ENCODE results near the gene ALS2CL. TPM values are rescaled to one million over a fixed set of nuclear protein-coding genes. Genes with fewer than 3 reads are reported as not detected.
"Not testable (repeated sequence)": the region's sequence is repeated elsewhere in the genome, so short reads cannot be mapped to it uniquely, and the experiment has no call there.

Gene ALS2CL
- total RNA-seq, 2 experiments from 2014 or later = 3.6 to 4.5 TPM

DNA sequence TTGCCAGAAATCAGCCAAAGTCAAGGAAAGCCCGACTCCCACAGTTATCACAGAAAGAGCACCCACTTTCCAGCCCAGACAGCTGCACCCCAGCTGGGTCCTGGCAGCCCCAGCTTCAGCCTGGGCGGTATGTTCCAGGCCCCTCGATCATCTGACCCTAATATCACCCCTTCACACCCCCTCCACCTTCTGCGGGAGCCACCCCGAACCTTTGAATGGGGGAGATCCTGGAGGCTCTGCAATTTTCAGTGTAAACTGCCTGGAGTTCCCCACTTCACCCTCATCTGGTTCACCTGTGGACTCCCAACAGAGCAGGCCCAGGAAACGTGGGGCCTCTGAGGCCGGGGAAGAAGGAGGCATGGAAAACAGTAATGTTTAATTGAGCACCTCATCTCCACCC, 18.3 kb upstream of the ALS2CL start:
- H3K4me3 Mint-ChIP-seq = no peak overlapping the region
- H3K4me1 Mint-ChIP-seq = no peaks in the 10 kb centered on the region
- no peak for ATAC-seq (ENCODE audit: low read depth)
- no peaks in the 10 kb centered on the region for H3K9me3 Mint-ChIP-seq
- POLR2A ChIA-PET = no interaction called here
- no peak overlapping the region for H3K27ac Mint-ChIP-seq
- DNase-seq = no peak
- no peaks in the 10 kb centered on the region for H3K36me3 Mint-ChIP-seq
- peaks cover 5% of the 10 kb centered on the region for H3K27me3 Mint-ChIP-seq

DNA sequence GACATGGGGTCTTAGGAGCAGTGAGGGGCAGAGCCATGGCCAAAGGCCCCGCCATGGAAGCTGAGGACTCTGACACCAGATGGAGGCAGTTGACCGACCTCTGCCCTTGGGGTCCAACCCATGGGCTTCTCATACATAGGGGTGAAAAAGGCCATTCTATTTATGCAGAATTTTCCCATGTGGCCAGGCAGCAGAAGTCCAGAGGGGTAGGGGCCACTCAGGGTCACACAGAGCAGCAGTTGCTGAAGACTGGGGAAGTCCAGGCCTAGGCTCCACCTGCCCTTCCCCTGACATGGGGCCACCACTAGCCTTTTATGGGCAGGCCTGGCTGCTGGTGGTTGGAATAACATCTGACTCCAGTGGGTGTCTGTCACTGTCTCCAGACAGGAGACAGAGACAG, 17.8 kb upstream of the ALS2CL start:
- no peak for ATAC-seq (ENCODE audit: low read depth)
- no peak overlapping the region for H3K4me3 Mint-ChIP-seq
- DNase-seq = no peak
- H3K36me3 Mint-ChIP-seq = no peaks in the 10 kb centered on the region
- peaks cover 3% of the 10 kb centered on the region for H3K27me3 Mint-ChIP-seq
- H3K9me3 Mint-ChIP-seq = no peaks in the 10 kb centered on the region
- POLR2A ChIA-PET = no interaction called here
- H3K27ac Mint-ChIP-seq = no peak overlapping the region
- no peaks in the 10 kb centered on the region for H3K4me1 Mint-ChIP-seq

DNA sequence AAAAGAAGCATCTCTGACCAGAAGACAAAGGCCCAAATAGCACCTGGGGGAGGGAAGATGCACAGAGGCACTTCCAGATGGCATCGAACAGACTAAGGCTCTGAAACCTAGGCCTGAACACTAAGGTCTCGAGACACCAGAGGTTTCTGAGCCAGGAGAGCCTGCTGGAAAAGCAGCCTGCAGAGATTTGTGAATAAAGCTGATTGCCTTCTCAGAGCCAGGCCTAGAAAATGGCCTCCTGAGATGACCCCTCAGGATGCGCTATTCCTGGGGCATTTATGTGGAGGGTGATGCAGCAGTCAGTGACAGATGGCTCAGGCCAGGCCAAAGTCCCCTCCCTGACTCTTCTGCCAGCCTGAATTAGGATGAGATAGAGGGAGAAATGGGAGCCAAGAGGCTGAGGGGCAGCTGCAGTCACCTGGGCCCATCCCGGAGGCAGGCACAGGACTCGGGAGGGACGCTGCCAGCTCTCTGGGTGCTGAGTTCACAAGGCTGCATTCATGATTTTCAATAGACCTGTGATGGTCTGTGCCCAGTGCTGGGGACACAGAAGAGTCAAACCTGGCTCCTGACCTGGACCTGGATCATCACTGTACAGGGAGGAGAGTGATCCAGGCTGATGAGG, 17.3 kb upstream of the ALS2CL start:
- DNase-seq (no peak), ATAC-seq (ENCODE audit: low read depth) (no peak)
- H3K36me3 Mint-ChIP-seq = no peaks in the 10 kb centered on the region
- H3K9me3 Mint-ChIP-seq = no peaks in the 10 kb centered on the region
- POLR2A ChIA-PET = no interaction called here
- no peak overlapping the region for H3K4me3 Mint-ChIP-seq
- H3K4me1 Mint-ChIP-seq = no peaks in the 10 kb centered on the region
- no peak overlapping the region for H3K27ac Mint-ChIP-seq
- peaks cover 3% of the 10 kb centered on the region for H3K27me3 Mint-ChIP-seq

DNA sequence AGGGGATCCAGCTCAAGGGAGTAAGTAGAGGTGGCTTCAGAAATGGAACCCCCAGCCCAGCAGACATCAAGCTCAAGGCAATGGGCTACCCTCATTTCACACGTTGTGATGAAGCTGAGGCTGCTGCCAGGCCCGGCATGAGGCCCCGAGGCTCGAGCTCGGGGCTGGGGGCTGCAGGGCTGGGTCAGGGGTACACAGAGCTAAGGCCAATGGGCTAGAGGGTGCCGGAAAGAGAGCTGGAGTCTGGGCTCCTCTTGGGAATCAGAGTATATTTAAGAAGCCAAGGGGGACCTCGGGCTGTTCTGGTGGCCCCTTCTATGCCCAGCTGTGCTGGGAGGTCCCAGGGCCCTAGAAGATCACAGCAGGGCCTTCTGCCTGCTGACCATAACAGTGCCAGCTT, 16.8 kb upstream of the ALS2CL start:
- ATAC-seq (ENCODE audit: low read depth) (no peak), DNase-seq (no peak)
- Mint-ChIP-seq H3K36me3 (no peaks in the 10 kb centered on the region), H3K4me1 (no peaks in the 10 kb centered on the region), H3K9me3 (no peaks in the 10 kb centered on the region), H3K4me3 (no peak overlapping the region), H3K27me3 (peaks cover 3% of the 10 kb centered on the region), H3K27ac (no peak overlapping the region)
- POLR2A ChIA-PET = no interaction called here

DNA sequence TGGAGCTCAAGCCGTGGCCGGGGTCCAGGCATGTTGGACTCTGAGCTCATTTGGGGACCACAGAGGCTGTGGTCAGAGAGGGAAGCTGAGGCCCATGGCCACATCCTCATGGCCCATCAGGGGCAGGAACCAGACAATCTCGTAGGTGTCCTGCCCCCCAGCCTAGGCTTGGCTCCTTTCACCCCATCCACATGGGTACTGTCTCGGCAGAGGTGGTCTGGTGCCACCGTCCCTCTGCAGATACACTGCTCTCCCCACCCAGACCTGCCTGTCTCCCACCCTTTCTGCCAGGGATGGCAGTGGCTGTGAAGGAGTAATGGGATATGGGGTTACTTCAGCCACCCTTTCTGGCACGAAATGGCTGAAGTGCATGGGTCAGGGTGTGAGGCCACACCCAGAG, 16.2 kb upstream of the ALS2CL start:
- ATAC-seq (ENCODE audit: low read depth) = no peak
- no peaks in the 10 kb centered on the region for H3K4me1 Mint-ChIP-seq

DNA sequence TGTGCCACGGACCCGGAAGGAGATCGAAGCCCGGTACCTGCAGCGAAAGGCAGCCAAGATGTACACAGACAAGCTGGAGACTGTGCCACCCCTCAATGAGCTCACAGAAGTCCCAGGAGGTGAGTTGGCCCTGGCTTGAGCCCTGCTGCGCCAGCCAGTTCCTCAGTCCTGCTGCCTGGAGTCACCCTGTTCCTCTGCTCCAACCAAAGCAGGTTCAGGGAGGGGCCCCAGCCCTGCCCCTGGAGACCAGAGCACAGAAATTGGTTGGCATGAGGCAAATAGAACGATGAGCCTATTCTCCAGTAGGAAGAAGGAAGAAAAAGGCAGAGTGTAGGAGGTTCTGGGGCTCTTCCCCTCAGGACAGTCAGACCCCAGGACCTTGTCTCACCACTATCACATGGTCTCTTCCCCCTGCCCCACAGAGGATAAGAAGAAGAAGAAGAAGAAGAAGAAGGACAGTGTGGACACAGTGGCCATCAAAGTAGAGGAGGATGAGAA, 15.7 kb upstream of the ALS2CL start:
- H3K36me3 Mint-ChIP-seq = no peaks in the 10 kb centered on the region

More for the DNA sequence above, 16.2 kb upstream of the ALS2CL start:
- H3K27ac Mint-ChIP-seq = no peak overlapping the region
- no peaks in the 10 kb centered on the region for H3K36me3 Mint-ChIP-seq
- POLR2A ChIA-PET = no interaction called here
- no peaks in the 10 kb centered on the region for H3K9me3 Mint-ChIP-seq
- peak; percentile 14 for DNase-seq
- H3K27me3 Mint-ChIP-seq = no peaks in the 10 kb centered on the region
- no peak overlapping the region for H3K4me3 Mint-ChIP-seq

DNA sequence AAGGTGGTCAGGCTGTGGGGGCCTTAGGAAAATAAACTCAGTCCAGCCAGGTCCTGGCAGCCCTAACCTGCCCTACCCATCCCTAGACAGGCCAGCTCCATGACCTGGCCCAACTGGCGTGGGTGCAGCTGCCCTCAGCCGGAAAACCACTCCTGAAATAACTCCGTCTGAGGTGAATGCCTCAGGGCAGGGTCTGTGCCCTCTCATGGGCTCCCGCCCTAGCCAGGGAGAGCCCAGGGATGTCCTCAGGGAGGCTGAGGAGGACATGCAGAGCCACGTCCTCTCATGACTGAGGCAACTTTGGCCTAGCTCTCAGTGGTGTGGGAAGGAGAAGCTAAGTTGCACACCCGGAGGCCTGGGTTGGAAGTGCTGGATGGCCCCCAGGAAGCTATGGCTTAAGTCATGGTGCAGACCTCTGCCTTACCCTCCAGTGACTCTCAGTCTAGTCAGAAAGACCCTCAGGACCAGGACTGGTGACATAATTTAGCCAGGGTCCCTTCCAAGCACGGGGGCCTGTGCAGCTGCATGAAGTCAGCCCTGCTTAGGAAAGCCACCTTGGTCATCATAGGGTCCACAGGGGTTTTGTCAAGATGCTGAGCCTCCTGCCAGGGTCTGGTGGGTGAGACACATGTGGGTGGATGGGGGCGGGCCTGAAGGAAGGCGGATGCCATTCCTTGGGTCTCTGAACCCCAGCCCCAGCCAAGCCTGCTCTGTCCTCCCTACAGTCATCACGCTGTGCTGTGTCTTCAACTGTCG, 15.1 kb upstream of the ALS2CL start:
- H3K4me1 Mint-ChIP-seq = no peaks in the 10 kb centered on the region
- no peak overlapping the region for H3K4me3 Mint-ChIP-seq
- POLR2A ChIA-PET = no interaction called here
- H3K27ac Mint-ChIP-seq = no peak overlapping the region
- peak; percentile 20 for DNase-seq
- H3K9me3 Mint-ChIP-seq = no peaks in the 10 kb centered on the region
- H3K27me3 Mint-ChIP-seq = no peaks in the 10 kb centered on the region
- no peaks in the 10 kb centered on the region for H3K36me3 Mint-ChIP-seq
- ATAC-seq (ENCODE audit: low read depth) = no peak

More for the DNA sequence above, 15.7 kb upstream of the ALS2CL start:
- H3K4me1 Mint-ChIP-seq = no peaks in the 10 kb centered on the region
- no peaks in the 10 kb centered on the region for H3K9me3 Mint-ChIP-seq
- H3K27ac Mint-ChIP-seq = no peak overlapping the region
- ATAC-seq (ENCODE audit: low read depth) = no peak
- no peak overlapping the region for H3K4me3 Mint-ChIP-seq
- DNase-seq = peak; percentile 23
- POLR2A ChIA-PET = no interaction called here
- no peaks in the 10 kb centered on the region for H3K27me3 Mint-ChIP-seq

DNA sequence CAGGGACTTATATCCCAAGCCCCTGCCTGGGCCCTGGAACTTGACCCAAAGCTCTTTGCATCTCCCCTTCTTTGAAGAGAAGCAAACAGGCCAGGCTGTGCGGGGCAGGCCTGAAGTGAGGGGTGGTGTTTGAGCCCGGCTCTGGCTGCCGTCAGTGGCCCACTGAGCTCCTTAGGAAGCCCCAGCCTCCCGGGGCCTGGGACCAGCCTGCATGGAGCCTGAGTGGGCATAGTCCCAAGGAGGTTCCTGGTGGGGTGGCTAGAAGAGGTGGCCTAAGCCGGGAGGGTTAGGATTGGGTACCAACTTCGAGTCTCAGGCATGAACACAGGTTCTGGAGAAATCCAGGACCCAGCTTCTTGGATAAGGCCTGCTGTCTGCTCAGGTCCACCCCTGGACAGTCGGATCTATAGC, 14.1 kb upstream of the ALS2CL start:
- Mint-ChIP-seq H3K9me3 (no peaks in the 10 kb centered on the region), H3K4me1 (no peaks in the 10 kb centered on the region), H3K36me3 (no peaks in the 10 kb centered on the region), H3K4me3 (no peak overlapping the region), H3K27me3 (peaks cover under 1% of the 10 kb centered on the region), H3K27ac (no peak overlapping the region)
- POLR2A ChIA-PET = no interaction called here
- ATAC-seq (ENCODE audit: low read depth) = no peak
- DNase-seq = peak; percentile 20

DNA sequence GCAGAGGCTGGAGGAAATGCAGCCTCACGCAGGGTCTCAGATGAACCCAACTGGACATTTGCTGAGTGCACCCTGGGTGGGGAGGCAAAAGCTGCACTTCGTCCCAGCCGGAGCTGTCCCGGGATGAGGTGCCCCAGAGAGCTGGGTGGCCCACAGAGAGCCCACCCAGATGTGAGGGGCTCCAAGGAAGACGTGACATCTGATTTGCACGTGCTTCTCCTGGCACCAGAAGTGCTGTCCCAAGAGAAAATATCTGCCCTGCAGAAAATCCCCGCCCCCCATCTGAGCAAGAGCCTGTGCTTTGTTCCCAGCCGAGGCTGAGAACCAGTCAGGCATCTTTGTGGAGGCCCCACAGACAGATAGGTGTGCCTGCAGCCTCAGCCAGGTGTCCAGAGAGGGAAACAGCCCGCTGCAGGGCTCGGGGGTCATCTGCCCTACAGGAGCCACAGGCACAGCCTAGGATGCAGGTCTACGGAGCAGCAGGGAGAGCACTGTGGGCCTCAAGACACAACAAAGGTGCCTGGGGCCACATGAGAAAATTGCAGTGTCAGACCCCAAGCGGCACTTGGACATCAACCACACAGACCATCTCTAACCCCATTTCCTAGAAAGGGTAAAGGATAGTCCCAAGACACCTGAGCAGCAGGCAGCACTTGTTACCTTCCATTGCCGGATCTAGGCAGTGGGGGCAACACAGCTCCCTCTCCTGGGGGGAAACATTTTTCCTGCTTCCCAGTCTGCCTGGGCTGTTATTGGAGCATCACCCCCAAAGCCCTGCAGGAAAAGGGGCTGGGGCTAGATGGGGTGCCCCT, 13.5 kb upstream of the ALS2CL start:
- no peak overlapping the region for H3K27ac Mint-ChIP-seq
- no peaks in the 10 kb centered on the region for H3K36me3 Mint-ChIP-seq
- DNase-seq (peak; percentile 20), ATAC-seq (ENCODE audit: low read depth) (no peak)
- peaks cover under 1% of the 10 kb centered on the region for H3K4me1 Mint-ChIP-seq
- H3K27me3 Mint-ChIP-seq = peaks cover 6% of the 10 kb centered on the region
- POLR2A ChIA-PET = no interaction called here
- no peak overlapping the region for H3K4me3 Mint-ChIP-seq
- no peaks in the 10 kb centered on the region for H3K9me3 Mint-ChIP-seq

DNA sequence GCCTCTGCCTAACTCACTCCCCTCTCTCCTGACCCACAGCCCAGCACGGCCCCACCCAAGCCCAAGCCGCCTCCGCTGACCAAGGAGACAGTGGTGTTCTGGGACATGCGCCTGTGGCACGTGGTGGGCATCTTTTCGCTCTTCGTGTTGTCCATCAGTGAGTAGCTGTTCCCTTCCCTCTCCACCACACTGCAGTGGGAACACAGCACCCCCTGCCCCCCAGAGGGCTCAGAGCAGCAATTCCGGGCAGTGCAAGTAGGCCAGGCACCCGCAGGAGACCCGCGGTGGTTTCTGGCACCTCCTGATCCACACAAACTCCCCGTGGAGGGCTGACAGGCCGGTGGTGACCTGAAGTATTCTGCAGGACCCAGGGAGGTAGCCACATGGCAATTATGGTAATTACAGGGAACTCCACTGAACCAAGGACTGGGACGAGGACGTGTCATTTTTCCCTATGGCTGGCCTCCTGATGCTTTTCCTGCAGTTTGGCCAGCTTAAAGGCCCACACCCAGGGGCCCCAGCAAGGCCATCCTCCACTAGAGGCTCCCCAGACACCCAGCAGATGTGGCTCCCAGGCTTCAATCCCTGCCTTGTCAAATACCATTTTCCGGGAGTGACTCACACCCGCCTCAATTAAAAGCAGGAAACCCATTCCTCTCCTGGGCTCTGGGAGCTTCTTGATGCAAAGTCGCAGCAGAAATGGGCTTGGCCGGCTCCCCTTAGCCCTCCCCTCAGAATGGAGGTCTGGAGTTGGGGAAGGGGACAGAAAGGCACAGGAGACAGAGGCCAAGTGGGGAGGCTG, 12.5 kb upstream of the ALS2CL start:
- DNase-seq (peak; percentile 26), ATAC-seq (ENCODE audit: low read depth) (no peak)
- POLR2A ChIA-PET = no interaction called here
- Mint-ChIP-seq H3K36me3 (no peaks in the 10 kb centered on the region), H3K4me3 (no peak overlapping the region), H3K9me3 (no peaks in the 10 kb centered on the region), H3K27me3 (peaks cover 12% of the 10 kb centered on the region), H3K4me1 (peaks cover 1% of the 10 kb centered on the region), H3K27ac (no peak overlapping the region)

DNA sequence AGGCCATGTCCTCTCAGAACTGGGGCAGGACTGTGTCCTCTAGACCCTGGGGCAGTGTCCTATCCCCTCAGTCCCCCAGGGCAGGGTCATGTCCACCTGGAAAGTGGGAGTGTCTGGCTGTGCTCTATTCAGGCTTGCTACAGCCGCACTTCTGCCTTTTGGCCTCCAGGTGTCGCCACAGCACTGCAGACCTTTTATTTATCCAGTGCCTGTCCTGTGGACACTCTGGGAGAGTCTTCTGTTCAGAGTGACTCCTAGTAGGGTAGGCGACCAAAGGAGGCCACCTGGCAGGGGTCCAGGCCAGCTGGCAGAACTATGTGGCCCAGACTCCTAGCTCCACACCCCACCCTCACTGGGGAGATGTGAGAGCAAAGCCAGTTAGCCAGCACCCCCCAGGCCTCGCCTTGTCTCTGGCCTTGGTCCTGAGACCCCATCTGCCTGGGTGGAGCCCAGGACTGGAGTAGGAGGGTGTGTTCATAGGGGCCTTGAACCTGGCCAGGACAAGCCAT, 11.6 kb upstream of the ALS2CL start:
- ATAC-seq (ENCODE audit: low read depth) (peak; percentile 71), DNase-seq (peak; percentile 70)
- H3K4me3 Mint-ChIP-seq = no peak overlapping the region
- H3K36me3 Mint-ChIP-seq = no peaks in the 10 kb centered on the region
- peaks cover 19% of the 10 kb centered on the region for H3K27me3 Mint-ChIP-seq
- no peak overlapping the region for H3K27ac Mint-ChIP-seq
- H3K4me1 Mint-ChIP-seq = peaks cover 1% of the 10 kb centered on the region
- H3K9me3 Mint-ChIP-seq = no peaks in the 10 kb centered on the region
- POLR2A ChIA-PET = no interaction called here

DNA sequence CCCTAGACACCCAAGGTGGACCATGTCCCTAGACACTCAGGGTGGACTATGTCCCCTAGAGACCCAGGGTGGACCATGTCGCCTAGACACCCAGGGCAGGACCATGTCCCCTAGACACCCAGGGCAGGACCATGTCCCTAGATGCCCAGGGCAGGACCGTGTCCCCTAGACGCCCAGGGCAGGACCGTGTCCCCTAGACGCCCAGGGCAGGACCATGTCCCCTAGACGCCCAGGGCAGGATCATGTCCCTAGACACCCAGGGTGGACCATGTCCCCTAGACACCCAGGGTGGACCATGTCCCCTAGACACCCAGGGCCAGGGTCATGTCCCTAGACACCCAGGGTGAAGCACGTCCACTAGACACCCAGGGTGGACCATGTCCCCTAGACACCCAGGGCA, 10.9 kb upstream of the ALS2CL start:
- ATAC-seq (ENCODE audit: low read depth); H3K4me1 Mint-ChIP-seq; H3K36me3 Mint-ChIP-seq; DNase-seq; H3K27ac Mint-ChIP-seq; POLR2A ChIA-PET; H3K4me3 Mint-ChIP-seq; H3K9me3 Mint-ChIP-seq: not testable (repeated sequence)
- H3K27me3 Mint-ChIP-seq = peaks cover 20% of the 10 kb centered on the region

DNA sequence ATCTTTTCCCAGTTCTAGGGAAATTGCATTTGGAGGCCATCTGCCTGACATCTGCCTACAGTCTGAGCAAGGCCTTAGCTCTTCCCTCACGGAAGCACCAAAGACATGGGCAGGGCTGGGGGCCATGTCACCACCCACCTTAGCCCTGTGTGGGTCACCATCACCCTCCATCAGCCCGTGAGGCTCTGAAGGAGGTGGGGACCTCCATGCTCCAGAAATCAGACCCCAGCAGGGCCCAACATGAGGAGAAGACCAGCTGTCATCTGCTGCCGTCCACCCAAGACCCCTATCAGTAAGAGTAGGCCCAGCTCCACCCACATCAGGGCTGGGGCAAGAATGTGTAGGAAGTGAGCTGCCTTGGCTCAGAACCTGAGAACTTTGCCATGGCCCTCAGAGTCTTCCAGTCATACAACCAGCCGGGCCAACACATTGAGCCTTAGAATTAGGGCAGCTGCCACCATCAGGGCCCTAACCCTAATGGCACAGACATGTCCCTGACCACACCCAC, 9.6 kb upstream of the ALS2CL start:
- Mint-ChIP-seq H3K4me1 (peaks cover 1% of the 10 kb centered on the region), H3K9me3 (no peaks in the 10 kb centered on the region), H3K4me3 (no peak overlapping the region), H3K36me3 (no peaks in the 10 kb centered on the region), H3K27me3 (peaks cover 21% of the 10 kb centered on the region), H3K27ac (no peak overlapping the region)
- ATAC-seq (ENCODE audit: low read depth) (no peak), DNase-seq (no peak)
- POLR2A ChIA-PET = no interaction called here
